PC-9 (cell line): Measurements from ENCODE around the gene PTPN9.
"Not testable (repeated sequence)": the region's sequence is repeated elsewhere in the genome, so short reads cannot be mapped to it uniquely, and the experiment has no call there.

Experiments
- EZH2 ChIP-seq: fragments of 200-600 bp; sonication (generic); IDR thresholded peaks from 2 replicates; pipeline ENCODE4 v1.8.0; 2017; ENCODE audit warnings: antibody characterized with exemption, low read depth
- TF ChIP-seq, protein P1 (sequence below): fragments of 200-600 bp; sonication (generic); conservative IDR thresholded peaks from 2 replicates; pipeline ENCODE4 v1.6.1; 2017; ENCODE audit warnings: mixed run types, antibody characterized with exemption, mild to moderate bottlenecking, moderate library complexity

DNA sequence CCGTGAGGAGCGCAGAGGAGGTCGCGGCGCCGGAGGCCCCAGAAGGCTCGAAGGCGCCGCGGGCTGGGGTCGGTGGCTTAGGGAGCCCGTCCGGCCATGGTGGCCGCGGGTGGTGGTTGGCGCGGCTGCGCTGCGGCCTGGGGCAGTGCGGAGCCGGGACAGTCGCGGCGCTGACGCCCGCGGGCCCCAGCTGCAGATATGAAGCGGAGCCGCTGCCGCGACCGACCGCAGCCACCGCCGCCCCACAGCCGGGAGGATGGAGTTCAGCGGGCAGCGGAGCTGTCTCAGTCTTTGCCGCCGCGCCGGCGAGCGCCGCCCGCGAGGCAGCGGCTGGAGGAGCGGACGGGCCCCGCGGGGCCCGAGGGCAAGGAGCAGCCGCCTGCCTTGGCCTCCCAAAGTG lies 98.7 kb downstream of the PTPN9 start:
- TF ChIP-seq, protein P1, sequence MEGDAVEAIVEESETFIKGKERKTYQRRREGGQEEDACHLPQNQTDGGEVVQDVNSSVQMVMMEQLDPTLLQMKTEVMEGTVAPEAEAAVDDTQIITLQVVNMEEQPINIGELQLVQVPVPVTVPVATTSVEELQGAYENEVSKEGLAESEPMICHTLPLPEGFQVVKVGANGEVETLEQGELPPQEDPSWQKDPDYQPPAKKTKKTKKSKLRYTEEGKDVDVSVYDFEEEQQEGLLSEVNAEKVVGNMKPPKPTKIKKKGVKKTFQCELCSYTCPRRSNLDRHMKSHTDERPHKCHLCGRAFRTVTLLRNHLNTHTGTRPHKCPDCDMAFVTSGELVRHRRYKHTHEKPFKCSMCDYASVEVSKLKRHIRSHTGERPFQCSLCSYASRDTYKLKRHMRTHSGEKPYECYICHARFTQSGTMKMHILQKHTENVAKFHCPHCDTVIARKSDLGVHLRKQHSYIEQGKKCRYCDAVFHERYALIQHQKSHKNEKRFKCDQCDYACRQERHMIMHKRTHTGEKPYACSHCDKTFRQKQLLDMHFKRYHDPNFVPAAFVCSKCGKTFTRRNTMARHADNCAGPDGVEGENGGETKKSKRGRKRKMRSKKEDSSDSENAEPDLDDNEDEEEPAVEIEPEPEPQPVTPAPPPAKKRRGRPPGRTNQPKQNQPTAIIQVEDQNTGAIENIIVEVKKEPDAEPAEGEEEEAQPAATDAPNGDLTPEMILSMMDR, result not testable (repeated sequence)
- TF ChIP-seq EZH2, result not testable (repeated sequence)
